Measurements from ENCODE around the gene SMIM5.
"Not testable (repeated sequence)": the region's sequence is repeated elsewhere in the genome, so short reads cannot be mapped to it uniquely, and the experiment has no call there.

The SMIM5 gene, protein sequence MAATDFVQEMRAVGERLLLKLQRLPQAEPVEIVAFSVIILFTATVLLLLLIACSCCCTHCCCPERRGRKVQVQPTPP

DNA sequence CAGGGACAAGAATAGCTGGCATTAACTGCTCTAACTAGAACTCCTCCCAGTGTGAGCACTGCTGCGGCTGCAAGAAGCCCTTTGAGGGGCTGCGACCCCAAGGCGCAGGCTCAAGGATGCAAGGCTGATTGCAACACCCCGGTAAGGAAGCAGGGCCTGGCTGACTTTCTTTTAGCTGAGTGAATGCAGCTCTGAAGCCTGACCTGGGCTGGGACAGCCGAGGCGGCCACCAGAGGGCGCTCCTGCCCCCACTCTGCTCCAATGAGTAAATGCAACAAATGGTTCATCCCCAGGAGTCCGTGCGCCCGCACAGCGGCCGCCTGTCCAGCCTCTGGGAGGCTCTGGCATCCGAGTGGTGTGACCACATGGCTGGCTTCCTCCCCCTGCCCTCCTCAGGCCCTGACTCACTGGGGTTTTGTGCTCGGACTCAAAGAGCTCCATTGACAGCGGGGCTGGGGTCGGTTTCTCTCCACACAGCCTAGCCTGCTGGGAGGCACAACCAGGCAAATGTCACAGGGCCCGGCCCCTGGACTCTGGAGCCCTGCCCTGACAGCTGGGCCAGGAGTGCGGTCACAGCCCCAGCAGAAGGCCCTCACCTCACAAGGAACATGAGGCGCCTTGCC, at the start of gene SMIM5:
Gene SMIM5 (plus strand): TSS at position 572 of the 623 bp plus-strand sequence. CDS start 6,768 bp downstream, outside the sequence.
- DNase-seq (ENCODE audit: low spot score): peak; percentile 80

DNA sequence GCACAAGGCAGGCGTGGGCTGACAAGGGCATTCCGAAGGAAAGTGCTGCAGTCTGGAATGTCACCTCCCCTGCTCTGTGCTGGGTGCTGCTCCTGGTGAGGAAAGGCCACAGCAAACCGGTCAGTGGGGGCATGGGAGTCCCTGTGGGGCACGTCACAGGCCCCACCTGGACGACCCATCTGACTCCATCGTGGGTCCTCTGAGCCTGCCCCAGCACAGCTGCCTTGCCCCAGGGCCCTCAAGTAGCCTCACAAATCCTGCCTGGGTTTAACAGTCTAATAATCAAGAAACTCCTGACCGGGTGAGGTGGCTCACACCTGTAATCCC, 48.4 kb upstream of the SMIM5 start:
- no peak for DNase-seq (ENCODE audit: low spot score)

DNA sequence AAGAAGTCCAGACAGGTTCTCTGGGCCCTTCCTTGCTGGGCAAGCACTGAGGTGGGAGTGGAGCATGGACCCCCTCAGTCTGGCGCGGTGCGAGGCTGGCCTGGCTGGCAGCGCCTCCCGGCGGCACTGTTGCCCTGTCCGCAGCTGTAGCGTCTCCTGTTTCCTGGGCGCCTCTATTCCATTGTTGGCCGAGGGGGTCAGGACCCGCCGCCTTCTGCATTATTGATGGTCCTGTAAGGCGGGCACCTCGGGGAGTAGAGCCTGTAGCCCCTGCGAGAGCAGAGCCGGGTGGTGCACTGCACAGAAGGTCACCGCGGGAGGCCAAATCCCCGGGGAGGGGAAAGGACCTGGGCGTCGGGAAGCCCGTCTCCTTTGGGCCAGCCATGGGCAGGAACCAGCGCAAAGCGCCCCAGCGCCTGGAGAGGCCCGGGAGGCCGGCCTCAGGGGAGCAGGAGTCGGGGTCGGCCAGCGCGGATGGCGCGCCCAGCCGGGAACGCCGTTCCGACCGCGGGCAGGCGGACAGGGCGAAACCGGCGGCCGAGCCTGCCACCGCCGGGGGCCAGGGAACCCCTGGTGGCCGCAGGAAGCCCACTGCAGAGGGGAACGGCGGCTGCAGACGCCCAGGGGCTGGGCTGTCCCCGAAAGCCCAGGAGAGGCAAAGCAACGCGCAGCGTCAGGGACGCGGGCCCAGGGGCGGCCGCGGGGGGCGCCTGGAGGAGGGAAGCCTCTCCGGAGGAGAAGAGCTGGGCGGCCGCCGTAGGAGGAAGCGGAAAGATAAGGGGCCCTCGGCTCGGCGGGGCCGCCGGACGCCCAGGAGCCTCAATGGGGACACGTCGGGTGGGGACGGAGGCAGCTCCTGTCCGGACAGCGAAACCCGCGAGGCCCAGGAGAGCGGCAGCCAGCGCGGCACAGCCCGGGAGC, 45.3 kb upstream of the SMIM5 start, which contains the start of gene MYO15B:
Gene MYO15B (plus strand): TSS at position 126 of the 921 bp plus-strand sequence. CDS start 258 bp downstream, at position 384.
- peak; percentile 52 for DNase-seq (ENCODE audit: low spot score)

DNA sequence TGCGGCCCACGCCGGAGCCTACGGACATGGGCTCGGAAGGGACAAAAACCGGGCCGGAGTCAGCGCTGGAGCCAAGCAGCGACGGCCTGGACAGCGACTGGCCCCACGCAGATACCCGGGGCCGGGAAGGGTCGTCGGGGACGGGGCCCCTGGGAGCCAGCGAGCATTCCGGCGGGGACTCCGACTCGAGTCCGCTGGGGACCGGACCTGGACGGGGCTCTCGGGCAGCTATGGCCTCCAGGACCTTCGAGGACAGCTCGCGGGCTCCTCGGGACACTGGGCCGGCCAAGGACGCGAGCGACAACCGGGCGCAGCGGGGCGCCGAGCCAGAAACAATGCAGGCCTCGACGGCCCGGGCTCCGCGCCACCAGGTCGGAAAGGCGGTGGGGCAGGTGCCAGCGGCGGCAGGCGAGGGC, 44.6 kb upstream of the SMIM5 start:
- DNase-seq (ENCODE audit: low spot score): peak; percentile 4

DNA sequence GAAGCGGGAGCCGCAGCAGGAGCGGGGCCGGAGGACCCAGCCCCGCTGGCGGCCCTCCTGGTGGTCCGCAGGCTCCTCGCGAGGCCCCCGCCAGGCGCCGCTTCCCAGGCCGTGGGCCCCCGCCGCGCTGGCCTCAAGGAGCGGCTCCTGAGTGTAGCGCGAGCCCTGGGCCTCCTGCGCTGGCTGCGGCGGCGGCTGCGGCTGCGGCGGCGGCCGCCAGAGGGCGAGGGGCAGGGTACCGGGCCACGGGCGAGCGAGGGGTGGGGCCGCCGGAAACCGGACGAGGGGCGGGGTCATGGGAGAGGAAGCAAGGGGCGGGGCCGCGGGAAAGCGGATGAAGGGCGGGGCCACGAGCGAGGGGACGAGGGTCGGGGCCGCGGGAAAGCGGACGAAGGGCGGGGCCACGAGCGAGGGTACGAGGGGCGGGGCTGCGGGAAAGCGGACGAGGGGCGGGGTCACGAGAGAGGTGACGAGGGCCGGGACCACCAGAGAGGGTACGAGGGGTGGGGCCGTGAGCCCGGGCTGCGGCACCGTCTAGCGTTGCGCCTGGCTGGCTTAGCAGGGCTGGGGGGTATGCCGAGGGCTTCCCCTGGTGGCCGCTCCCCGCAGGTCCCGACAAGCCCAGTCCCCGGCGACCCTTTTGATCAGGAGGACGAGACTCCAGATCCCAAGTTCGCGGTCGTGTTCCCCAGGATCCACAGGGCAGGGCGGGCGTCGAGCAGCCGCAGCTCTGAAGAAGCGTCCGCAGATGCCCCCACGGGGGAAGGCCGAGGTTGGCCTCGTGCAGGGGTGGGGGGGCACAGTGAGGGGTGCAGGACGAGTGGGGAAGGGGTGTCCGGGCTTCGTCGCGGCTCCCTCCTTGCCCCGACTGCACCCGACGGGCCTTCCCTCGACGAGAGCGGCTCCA, 44.0 kb upstream of the SMIM5 start:
- DNase-seq (ENCODE audit: low spot score): peak; percentile 94

DNA sequence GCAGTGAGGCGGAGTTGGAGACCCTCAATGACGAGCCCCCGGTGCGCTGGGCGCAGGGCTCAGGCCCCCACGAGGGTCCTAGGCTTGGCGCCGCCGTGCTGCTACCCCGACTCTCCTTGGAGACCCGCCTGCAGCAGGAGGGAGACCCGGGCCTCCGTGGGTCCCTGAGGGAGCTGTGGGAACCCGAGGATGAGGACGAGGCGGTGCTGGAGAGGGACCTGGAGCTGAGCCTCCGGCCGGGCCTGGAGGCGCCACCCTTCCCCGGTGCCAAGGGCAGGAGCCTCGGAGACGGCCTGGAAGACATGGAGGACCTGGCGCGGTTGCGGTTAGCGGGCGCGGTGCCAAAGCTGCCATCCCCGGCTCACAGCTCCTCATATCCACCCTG, 43.3 kb upstream of the SMIM5 start:
- DNase-seq (ENCODE audit: low spot score): no peak

DNA sequence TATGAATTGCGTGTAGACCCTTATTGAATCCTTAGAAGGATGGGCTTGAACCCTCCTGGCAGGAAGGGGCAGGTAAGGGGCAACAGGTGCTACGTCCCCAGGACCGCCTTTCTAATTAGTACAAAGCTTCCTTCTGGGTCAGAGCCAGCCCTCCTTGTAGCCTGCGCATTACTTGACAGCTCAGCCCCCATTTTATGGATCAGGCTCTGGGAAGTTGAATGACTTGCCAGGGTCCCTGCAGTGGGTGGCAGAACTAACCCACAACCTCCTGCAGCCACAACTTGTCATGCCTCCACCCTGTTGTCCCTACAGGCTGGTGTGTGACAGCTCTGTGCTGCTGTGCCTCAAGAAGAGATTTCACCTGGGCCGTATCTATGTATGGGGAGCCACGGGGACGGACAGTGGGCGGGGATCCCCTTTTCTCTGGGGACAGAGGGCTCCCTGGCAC, 42.9 kb upstream of the SMIM5 start:
- DNase-seq (ENCODE audit: low spot score): no peak

DNA sequence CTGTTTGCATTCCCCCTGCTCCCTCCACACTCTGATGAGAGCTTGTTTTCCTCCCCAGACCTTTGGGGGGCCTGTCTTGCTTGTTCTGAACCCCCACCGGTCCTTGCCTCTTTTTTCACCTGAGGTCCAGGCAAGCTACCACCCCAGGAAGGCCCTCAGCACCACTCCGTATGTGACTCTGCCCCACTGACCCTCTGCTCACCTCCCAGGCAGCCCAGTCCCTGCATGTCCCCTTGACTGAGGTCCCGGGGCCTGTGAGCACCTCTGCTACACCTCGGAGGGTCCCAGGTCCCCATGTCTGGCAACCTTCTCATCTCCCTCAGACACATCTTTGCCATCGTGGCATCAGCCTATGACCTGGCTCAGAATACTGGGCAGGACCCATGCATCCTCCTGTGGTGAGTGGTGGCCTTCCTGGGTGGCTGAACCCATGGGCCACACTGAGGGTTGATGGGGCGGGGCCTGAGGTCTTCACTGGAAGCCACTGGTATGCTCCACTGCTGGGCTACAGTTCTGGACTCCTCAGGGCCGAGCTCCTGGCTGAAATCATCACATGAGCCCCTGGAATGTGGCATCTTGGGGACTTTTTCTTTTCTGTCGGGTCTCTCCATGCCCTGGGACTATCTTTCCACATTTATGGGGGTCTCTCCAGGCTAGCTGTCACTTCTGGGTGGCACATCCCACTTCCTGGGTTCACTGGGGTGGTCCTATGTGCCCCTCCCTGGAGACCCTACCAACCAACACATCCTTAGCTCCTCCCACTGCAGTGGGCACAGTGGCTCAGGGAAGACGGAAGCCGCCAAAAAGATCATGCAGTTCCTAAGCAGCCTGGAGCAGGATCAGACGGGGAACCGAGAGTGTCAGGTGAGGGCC, 42.1 kb upstream of the SMIM5 start:
- no peak for DNase-seq (ENCODE audit: low spot score)

DNA sequence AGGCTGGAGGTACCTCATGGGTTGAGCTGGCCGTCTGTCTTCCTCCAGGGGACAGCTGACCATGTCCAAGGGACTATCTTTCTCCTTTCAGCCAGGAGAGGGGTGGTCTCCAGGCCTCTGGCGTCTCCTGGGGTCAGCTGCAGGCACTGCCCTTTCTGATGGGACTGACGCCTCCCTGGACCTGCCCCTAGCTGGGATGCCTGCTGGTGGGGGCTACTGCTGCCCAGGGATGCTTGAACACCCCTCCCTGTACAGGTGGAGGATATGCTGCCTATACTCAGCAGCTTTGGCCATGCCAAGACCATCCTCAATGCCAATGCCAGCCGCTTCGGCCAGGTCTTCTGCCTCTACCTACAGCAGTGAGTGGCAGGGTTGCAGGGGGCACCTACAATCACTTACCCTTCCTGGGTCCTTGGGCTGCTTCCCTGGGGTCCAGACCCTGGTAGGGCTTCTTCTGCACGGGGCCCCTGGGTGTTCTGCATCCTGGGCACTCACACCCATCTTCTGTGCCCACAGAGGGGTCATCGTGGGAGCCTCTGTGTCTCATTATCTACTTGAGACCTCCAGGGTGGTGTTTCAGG, 41.4 kb upstream of the SMIM5 start:
- DNase-seq (ENCODE audit: low spot score): no peak

DNA sequence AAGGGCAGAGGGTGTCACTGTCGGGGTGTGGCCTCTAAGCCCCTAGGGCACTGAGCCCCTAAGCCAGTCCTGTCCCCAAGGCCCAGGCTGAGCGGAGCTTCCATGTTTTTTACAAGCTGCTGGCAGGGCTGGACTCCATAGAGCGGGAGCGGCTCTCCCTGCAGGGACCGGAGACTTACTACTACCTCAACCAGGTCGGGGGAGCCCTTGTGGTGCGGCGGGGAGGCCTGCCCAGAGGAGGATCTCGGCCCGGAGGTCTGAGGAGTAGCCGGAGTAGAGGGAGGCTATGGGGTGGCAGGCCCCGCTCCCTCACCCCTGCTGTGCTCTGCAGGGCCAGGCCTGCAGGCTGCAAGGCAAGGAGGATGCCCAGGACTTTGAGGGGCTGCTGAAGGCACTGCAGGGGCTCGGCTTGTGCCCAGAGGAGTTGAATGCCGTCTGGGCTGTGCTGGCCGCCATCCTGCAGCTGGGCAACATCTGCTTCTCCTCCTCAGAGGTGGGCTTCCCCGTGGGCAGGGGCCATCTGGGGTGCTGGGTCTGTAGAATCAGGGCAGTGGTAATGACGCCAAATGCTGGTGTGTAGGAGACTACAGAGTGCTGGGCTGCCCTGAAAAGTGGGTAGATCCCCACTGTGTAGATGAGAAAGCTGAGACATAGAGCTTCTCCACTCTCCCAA, 40.8 kb upstream of the SMIM5 start:
- DNase-seq (ENCODE audit: low spot score): no peak

DNA sequence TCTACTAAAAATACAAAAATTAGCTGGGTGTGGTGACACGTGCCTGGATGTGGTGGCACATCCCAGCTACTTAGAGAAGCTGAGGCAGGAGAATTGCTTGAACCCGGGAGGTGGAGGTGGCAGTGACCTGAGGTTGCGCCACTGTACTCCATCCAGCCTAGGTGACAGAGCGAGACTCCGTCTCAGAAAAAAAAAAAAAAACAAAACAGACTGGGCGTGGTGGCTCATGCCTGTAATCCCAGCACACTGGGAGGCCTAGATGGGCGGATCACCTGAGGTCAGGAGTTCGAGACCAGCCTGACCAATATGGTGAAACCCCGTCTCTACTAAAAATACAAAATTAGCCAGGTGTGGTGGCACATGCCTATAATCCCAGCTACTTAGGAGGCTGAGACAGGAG, 39.8 kb upstream of the SMIM5 start:
- not testable (repeated sequence) for DNase-seq (ENCODE audit: low spot score)

DNA sequence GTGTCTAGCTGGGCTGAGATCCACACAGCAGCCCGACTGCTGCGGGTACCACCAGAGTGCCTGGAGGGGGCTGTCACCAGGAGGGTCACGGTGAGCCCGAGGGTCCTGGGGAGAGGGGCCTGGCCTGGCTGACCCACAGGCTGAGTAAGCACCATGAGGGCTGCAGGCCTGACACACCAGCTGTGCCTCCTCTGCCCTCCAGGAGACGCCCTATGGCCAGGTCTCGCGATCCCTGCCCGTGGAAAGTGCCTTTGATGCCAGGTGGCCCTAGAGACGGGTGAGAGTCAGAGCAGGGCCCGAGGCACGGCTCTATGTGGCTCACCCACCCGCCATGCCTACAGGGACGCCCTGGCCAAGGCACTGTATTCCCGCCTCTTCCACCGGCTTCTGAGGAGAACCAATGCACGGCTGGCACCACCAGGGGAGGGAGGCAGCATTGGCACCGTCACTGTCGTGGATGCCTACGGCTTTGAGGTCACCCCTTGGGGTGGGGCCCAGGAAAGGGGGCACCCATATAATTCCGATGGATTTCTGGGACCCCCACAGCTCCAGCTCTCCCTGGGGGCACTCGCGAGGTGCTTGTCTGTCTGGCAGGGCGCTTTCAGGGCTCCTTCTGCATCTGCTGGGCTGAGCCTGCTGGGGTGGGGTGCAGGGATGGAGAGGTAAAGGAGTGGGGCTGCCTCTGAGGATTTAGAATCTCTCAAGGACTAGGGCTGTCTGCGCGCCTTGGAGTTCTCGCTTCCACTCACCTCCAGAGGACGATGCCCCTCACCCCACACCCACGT, 38.5 kb upstream of the SMIM5 start:
- no peak for DNase-seq (ENCODE audit: low spot score)

DNA sequence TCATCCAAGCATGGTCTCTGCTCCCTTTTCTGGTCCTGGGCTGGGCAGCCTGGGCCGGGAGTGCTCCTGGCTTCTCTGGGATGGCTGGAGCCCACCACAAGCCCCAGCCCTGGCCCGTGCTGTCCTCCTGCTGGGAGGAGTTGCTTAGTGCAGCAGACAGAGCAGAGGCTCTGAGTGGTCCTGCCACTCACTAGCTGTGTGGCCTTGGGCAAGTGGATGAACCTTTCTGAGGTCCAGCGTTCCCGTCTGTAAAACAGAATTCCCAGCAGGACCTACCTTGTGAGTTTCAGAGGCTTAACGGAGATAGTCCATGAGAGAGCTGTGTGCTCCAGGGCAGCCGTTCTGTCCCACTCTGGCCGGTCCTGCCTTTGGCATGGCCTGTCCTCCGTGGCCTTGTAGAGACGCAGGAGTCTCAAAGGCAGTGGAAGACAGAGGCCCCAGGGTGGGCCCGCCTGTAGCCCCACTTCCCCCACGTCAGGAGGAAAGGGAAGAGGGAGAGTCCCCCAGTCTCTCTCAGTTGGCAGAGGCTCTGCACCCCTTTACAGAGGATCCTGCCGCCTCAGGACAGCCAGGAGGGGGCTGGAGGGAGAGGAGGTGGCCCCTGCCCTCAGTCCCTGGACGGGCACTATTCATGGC, 37.8 kb upstream of the SMIM5 start:
- no peak for DNase-seq (ENCODE audit: low spot score)

DNA sequence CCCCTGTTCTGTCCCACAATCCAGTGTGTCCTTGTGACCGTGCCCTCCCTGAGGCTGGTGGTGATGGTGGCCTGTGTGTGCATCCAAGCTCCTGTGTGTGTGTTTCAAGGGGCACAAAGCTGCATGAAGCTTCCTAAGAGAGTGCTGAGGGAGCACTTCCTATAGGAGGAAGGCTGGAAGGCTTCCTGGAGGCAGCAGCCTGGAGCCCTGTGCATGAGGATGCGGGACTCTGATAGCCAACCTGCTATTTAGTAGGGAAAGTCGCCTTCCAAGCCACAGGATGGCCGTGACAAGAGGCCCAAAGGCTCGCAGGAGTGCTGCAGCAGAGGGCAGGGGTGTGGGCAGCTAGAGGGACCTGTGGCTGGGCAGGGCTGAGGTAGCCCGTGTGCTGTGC, 37.3 kb upstream of the SMIM5 start:
- DNase-seq (ENCODE audit: low spot score): no peak

DNA sequence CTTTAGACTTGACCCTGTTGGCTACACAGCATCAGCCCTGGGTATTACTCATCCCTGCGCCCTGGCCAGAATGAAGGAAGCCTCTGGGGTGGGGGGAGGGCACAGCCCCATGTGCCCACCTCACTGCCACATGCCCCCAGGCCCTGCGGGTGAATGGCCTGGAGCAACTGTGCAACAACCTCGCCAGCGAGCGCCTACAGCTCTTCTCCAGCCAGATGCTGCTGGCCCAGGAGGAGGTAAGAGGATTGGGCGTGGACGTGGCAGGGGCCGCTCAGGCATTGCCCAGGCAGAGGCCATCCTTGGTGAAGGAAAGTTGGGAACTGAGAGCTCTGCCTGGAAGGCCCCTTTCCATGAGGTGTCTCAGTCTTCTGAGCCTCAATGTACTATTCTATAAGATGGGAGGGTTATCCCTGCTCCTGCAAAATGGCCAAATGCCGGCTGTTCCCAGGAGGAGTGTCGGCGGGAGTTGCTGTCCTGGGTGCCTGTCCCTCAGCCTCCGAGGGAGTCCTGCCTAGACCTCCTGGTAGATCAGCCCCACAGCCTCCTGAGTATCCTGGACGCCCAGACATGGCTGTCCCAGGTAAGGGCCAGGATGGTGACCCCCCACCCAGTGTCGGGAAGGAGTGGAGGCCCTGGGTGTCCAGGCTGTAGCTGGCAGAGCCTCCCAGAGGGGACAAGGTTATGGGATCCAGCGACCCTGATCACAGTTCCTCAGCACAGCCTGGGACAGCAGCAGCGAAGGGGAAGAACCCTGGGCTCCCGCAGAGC, 36.7 kb upstream of the SMIM5 start:
- DNase-seq (ENCODE audit: low spot score): no peak

DNA sequence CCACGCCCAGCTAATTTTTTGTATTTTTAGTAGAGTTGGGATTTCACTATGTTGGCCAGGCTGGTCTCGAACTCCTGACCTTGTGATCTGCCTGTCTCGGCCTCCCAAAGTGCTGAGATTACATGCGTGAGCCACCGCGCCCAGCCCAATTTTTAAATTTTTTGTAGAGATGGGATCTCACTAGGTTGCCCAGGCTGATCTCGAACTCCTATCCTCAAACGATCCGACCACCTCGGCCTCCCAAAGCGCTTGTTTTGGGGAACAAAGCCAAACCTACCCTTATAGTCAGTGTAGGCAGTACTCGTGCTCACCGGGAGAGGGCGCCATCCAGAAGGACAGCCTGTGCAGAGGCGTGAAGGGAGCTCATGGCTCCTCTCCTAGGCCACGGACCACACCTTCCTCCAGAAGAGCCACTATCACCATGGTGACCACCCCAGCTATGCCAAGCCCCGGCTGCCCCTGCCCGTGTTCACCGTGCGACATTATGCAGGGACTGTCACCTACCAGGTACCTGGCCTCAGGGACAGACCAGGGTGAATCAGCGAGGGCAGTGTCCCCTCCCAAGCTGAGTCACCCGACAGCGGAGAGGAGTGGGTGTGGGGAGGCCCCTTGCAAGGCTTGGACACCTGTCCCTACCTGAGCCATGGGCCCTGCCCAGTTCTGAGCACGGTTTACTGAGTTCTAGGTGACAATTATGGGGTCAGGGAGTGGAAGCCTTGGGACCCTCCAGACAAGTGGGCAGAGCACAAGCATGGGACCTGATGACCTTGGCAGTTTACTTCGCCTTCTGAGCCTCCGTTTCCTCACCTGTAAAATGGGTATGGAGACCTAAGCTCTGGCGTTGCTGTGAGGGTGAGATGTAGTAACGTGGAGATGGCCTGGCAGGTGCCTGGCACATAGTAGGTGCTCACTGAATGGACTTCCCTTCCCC, 31.9 kb upstream of the SMIM5 start:
- DNase-seq (ENCODE audit: low spot score): peak; percentile 57

DNA sequence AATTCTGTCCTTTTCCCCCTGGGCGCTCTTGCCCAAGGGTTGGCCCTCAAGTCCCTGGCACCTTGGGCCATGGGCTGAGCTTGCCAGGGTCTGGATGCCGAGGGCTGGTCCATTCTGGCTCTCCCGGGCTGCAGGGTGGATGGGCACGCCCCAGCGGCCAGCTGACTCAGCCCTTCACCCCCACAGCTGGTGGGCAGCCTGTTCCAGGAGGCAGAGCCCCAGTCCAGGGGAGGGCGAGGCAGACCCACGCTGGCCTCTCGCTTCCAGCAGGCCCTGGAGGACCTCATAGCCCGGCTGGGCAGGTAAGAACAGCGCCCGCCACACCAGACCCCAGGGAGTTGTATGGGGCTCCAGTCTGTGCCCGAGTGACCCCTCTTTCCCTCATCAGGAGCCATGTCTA, 30.6 kb upstream of the SMIM5 start:
- DNase-seq (ENCODE audit: low spot score): no peak

Data from CD4-positive, alpha-beta T cell treated with Interleukin-15 for 4 hours (primary cell).